Left lung (tissue), 8 donors: Measurements from ENCODE around the gene SLC2A8. TPM values are rescaled to one million over a fixed set of nuclear protein-coding genes. Genes with fewer than 3 reads are reported as not detected.

Experiments used
- polyA plus RNA-seq, 6 donors: library from polyadenylated mRNA; unstranded; fragments of 120-200 nt; gene quantifications; one replicate each; pipeline ENCODE4 v1.2.1, GENCODE V29; 2013; ENCODE audit not compliant: insufficient read length in 6 of 6
- total RNA-seq, 2 donors: library from RNA; stranded (reverse); fragmentation: NEBNext Ultra II Directional; extraction: Animal tissue kit (Norgen Biotek cat#: 25700); gene quantifications; one replicate each; pipeline ENCODE4 v1.2.1, GENCODE V29; 2021
- donor health status: DM: no; HTN: yes; CAD: no.
- donor health status: DM: no; HTN: no; CAD: no.

Gene SLC2A8
- total and polyA plus RNA-seq, 8 donors, result 18.6 to 24.2 (median 21.6) TPM

Other genes with a start within 250 kb of the SLC2A8 start
- 1 to 10 TPM; 7.4 to 8.0 TPM for gene GARNL3, start 132.4 kb upstream of the SLC2A8 start, total RNA-seq
- 10 to 100 TPM; 26.6 to 40.4 (median 39.0) TPM for gene GARNL3, start 132.4 kb upstream of the SLC2A8 start, polyA plus RNA-seq
- gene ZNF79, start 27.2 kb downstream of the SLC2A8 start, total RNA-seq, result 1 to 10 TPM; 7.7 to 9.0 TPM
- 1 to 10 TPM; 6.2 to 7.4 (median 6.4) TPM for gene ZNF79, start 27.2 kb downstream of the SLC2A8 start, polyA plus RNA-seq
- gene RPL12, start 54.2 kb downstream of the SLC2A8 start, total RNA-seq, result 1,000 to 10,000 TPM in 1 of 2 donors, 100 to 1,000 TPM in 1; 902 to 1,036 TPM
- 1,000 to 10,000 TPM; 1,686 to 2,099 (median 1,980) TPM for gene RPL12, start 54.2 kb downstream of the SLC2A8 start, polyA plus RNA-seq
- gene LRSAM1, start 54.3 kb downstream of the SLC2A8 start, total RNA-seq, result 10 to 100 TPM; 16.4 to 24.4 TPM
- gene LRSAM1, start 54.3 kb downstream of the SLC2A8 start, polyA plus RNA-seq, result 10 to 100 TPM; 17.6 to 20.8 (median 19.4) TPM
- gene STXBP1, start 215.1 kb downstream of the SLC2A8 start, total RNA-seq, result 10 to 100 TPM; 63.0 to 76.7 TPM
- 10 to 100 TPM; 40.7 to 50.0 (median 48.1) TPM for gene STXBP1, start 215.1 kb downstream of the SLC2A8 start, polyA plus RNA-seq